Ovary (tissue), 3 donors: Measurements from ENCODE around the gene FLVCR2.

ENCODE experiments used
- EP300 ChIP-seq: sonication (generic); formaldehyde crosslinking; IDR thresholded peaks from one replicate; pipeline ENCODE4 v1.6.1; 2017; ENCODE audit warnings: antibody characterized with exemption
- POLR2A ChIP-seq: fragments of 450-650 bp; IDR thresholded peaks from one replicate; pipeline ENCODE4 v1.6.1; 2017; ENCODE audit warnings: antibody characterized with exemption, mild to moderate bottlenecking, moderate library complexity
- TF ChIP-seq, protein P1 (sequence below), 3 donors: fragments of 450-650 bp in 2 of 3; fragments of 200-600 bp in 1 of 3; IDR thresholded peaks; one replicate each; pipeline versions ENCODE4 v1.5.1 to v1.8.0; 2016 to 2022; ENCODE audit warnings: antibody characterized with exemption in 3 of 3, mild to moderate bottlenecking in 1 of 3
- donor health status: DM: no; HTN: no; CAD: no.

- TF ChIP-seq, protein P1, sequence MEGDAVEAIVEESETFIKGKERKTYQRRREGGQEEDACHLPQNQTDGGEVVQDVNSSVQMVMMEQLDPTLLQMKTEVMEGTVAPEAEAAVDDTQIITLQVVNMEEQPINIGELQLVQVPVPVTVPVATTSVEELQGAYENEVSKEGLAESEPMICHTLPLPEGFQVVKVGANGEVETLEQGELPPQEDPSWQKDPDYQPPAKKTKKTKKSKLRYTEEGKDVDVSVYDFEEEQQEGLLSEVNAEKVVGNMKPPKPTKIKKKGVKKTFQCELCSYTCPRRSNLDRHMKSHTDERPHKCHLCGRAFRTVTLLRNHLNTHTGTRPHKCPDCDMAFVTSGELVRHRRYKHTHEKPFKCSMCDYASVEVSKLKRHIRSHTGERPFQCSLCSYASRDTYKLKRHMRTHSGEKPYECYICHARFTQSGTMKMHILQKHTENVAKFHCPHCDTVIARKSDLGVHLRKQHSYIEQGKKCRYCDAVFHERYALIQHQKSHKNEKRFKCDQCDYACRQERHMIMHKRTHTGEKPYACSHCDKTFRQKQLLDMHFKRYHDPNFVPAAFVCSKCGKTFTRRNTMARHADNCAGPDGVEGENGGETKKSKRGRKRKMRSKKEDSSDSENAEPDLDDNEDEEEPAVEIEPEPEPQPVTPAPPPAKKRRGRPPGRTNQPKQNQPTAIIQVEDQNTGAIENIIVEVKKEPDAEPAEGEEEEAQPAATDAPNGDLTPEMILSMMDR (IDR thresholded peaks at IDR 0.05): no peak
- TF ChIP-seq EP300 (no peak), POLR2A (no peak)
These were observed 29.3 kb upstream of the FLVCR2 start for GRCh38 chr14:75549169-75549568.
